ENCODE results near the gene SLC2A8.

Gene SLC2A8

DNA sequence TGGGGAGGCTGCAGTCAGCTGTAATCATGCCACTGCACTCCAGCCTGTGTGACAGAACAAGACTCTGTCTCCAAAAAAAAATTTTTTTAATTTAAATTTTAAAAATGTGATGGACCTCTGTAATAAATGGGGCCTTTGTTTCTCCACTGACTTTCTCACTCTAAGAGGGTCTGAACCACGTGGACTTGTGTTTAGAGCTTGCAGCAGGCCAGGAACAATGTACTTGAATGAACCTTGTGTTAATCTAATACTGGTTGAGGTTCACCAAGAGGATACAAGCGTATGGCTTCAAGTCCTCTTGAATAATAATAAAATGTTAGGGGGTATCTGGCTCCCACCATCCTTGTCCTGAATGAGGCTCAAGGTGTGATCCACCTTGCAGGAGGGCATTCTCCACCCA, 14.4 kb upstream of the SLC2A8 start:
- DNase-seq: no peak

DNA sequence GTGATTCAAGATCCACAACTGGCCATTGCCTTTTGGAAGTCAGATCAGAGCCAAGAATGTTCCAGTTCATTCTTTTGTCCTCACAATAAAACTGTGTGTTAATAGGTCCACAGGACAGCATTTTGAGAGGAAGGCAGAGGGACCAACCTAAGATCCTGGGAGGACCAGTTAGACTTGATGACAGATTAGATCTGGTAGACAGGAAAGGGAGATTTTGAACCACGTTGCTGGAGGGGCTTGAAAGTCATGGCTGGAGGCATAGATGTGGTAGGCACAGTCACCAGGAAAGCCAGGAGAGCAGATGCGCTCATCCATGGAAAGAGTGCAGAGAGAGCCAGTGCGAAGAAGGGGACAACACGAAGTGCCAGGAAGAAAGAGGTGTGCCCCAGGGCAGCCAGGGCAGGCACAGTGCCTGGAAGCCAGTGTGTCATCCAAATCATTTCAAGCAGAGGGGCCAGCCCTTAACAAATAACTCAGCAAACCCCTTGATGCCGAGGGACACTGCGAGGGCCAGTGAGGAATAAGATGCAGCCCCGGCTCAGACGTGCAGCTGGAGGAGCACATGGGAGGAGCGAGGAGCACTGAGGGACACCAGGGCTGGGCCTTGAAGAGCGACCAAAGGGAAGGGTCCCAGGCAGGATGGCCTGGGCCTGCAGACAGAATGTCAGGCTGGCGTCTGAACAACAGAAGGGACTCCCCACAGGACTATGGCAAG, 12.8 kb upstream of the SLC2A8 start:
- no peak for DNase-seq

DNA sequence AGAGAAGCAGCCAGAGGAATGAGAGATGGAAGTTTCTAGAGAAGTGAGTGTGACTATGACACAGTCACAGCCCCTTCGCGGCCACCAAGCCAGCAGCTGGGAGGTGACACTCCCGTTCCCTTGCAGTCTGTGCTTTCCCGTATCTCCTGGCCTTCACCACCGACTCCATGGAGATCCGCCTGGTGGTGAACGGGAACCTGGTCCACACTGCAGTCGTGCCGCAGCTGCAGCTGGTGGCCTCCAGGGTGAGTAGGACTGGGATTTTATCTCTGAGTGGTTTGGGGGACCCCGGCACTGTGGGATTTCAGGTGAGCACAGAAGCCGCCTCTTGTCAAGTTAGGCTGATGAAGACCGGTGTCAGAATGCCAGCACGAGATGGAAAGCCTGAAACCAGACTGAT, 12.1 kb upstream of the SLC2A8 start:
- DNase-seq: no peak

DNA sequence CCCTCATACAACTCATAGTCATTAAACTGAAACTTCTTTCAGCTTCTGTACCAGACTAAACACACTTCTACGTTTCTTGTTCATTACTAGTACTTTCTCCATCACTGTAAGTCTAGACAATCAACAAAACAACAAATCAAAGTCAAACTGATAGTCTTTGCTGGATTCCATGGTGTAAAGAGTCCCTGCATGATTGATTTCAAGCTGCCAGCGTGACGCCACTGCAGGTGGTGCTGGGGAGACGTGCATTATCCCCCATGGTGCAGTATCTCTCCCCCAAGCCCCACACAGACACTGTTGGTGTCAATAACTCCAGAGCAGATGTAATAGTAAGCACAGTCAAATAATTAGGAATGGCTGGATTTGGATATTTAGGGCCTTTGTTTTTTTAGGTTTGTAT, 10.7 kb upstream of the SLC2A8 start:
- no peak for DNase-seq

DNA sequence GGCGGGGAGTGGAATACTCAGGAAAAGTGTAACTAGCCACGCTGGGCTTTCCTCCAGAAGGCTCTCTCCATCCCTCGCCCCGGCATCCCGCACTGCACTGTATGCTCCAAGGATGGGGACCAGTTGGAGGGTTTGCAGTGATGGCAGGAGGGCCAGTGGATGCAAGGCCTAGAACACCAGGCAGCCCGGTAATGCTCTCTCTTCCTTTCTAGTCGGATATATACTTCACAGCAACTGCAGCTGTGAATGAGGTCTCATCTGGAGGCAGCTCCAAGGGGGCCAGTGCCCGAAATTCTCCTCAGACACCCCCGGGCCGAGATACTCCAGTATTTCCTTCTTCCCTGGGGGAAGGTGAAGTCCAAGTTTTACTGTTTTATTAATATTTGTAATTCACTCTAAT, 10.0 kb upstream of the SLC2A8 start:
- DNase-seq: no peak

DNA sequence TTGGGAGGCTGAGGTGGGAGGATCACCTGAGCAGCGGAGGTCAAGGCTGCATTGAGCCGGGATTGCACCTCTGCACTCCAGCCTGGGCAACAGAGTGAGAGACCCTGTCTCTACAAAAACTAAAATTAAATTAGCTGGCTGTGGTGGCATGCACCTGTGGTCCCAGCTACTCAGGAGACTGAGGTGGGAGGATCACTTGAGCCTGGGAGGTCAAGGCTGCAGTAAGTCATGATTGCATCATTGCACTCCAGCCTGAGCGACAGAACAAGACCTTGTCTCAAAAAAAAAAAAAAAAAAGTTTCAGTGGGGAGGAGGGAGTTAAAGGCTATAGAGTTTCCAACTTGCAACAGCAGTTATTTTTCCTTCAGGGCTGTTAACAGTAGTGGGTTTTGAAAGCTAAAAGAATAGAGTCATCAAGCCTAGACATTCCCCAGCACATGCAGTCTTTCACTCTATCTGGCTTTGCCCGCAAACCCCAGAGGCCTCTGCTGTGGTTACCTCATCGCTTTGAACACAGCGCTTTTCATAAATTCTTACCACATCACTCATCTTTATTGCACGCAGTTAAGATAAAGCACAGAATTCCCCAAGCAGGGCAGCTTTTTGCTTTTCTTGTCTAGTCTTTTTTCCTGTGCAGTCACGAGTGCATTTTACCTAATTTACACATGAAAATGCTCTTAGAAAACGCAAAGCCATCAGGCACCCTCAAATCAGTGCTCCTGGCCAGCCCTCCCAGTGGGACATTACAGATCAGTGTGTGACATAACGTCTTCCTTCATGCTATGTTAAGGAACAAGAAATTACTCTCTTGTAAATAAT, 8.7 kb upstream of the SLC2A8 start:
- DNase-seq: no peak

DNA sequence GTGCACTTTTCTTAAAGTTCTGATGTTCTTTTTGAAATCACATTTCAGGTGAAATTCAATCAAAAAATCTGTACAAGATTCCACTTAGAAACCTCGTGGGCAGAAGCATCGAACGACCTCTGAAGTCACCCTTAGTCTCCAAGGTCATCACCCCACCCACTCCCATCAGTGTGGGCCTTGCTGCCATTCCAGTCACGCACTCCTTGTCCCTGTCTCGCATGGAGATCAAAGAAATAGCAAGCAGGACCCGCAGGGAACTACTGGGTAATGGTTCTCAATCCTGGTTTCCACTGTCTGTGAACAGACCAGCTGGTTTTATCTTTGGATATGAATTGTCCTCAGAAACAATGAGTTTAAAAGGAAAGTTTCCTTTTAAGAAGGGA, 8.1 kb upstream of the SLC2A8 start:
- DNase-seq: no peak

DNA sequence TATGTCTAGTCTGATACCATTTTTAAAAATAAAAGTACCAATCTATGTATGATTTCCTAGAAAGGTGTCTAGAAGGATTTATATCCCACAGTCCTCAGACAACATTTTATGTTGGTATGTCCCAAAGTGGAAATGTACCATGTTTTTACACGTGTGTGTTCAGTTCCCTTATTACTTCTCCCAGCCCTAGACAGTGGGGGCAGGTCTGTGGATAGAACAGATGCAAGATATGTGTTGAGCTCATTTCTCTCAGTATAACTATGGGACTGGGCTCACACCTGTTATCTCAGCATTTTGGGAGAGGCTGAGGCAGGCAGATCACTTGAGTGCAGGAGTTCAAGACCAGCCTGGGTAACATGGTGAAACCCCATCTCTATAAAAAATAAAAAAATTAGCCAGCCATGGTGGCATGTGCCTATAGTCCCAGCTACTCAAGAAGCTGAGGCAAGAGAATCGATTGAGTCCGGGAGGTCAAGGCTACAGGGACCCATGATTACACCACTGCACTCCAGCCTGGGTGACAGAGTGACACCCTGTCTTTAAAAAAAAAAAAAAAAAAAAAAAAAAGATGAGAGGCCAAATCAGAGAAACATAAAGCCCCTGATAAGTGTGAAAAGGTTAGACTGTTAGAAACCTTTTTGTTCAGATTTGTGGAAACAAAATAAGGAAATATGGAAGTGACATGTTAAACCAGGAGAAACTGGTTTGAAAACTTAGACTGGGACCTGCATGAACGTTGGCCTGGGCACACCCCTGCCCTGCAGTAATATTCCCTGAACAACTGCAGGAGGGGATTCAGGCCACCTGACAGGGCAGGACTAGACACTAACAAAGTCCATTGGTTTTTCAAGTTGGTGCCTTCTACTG, 7.4 kb upstream of the SLC2A8 start:
- no peak for DNase-seq

DNA sequence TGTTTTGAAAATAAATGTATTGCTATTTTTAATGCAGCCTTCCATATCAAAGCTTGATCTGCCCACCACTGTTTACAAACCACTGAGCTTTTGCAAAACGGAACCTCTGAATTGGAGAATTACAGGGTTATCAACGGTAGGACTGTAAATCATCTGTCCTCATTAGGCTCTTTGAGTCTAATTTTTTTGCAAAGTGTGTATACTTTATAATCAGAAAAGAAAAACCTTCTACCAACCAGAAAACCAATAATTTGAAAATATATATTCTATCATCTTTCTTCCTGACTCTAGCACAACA, 6.8 kb upstream of the SLC2A8 start:
- DNase-seq: no peak

DNA sequence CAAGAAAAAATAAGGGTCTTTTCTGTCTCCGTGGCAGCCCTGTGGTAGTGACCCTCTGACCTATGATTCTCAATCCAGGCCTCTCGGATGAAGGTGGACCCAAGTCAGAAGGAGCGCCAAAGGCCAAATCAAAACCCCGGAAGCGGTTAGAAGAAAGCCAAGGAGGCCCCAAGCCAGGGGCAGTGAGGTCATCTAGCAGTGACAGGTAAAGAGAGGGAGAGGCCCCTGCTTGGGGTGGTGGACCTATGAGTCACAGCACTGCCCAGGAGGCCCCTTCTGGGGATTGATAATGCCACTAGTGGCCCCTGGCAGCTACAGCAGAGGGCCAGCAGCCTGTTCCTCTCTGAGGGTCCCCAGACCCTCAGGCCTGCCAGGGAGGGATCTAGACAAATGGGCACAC, 6.4 kb upstream of the SLC2A8 start:
- no peak for DNase-seq

DNA sequence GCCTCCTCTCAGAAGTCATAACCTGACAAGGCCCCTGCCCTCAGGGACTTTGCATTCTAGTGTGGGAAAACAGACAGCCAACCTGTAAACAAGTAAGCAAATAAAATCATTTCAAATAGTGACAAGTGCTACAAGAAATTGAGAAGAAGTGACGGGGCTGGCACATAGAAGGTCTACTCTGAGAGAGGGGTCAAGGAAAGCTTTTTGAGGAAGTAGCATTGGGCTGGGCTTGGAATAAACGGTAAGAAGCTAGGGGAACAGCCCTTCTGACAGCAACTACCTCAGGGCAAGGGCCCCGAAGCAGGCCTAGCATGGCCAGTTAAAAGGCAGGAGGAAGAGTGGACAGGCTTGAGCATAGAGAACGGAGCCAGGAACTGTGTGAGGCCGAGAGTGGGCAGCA, 4.8 kb upstream of the SLC2A8 start:
- DNase-seq: no peak

DNA sequence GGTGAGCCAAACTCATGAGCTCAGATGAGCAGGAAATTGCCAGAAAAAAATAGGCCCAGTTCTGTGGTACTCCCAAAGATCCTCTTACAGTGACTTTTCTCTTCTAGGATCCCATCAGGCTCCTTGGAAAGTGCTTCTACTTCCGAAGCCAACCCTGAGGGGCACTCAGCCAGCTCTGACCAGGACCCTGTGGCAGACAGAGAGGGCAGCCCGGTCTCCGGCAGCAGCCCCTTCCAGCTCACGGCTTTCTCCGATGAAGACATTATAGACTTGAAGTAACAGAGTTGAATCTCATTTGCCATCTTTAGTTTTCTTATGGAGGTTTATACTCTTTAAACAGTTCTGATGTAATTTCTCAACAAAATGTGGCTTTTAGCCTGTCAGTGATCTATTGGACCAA, 4.0 kb upstream of the SLC2A8 start:
- no peak for DNase-seq

DNA sequence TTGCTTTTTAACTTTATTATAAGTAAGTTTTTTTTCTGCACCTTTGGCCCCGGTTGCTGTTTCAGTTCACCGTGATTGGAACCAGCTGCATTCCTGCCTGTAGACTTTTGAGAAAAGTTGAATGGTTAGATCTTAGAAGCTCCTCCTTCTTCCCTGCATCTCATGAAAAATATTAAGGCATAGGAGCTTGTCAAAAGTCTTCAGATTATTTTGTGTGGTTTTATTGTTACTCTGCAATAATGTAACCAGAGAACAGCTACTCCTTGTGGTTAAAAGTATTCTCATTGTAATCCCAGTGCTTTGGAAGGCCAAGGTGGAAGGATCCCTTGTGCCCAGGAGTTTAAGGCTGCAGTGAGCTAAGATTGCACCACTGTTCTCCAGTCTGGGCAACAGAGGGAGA, 3.3 kb upstream of the SLC2A8 start:
- DNase-seq: no peak

DNA sequence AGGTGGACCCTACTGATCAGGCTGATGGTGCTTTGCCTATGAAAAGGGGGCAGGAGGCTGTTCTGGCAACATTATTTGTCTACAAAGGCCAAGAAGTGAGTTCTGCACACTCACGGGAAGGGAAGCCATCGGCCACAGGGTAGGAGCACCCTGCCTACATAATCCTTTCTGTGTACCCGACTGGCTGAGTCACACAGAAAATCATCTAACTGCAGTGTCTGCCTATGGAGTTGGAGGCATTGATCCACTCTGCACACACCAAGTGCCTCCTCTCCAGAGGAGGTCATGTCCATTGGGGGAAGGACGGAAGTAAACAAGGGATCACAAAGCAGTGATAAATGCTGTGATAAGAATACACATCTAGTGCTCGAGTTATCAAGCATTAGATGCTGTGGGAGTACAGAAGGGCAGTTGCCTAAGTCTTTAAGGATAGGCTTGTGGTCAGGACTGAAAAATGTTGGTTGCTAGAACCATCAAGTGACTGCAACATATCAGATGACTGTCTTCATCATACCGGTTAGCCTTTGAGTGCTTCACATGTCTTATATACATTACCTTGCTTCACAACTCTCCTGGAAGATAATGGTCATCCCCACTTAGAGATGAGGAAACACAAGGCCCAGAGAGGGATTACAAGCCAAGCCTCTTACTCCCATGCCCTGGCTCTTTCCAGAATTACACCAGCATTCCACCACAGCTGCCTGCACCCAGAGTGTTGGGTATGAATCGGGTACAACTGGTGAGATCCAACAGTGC, 1.3 kb upstream of the SLC2A8 start:
- DNase-seq: no peak

DNA sequence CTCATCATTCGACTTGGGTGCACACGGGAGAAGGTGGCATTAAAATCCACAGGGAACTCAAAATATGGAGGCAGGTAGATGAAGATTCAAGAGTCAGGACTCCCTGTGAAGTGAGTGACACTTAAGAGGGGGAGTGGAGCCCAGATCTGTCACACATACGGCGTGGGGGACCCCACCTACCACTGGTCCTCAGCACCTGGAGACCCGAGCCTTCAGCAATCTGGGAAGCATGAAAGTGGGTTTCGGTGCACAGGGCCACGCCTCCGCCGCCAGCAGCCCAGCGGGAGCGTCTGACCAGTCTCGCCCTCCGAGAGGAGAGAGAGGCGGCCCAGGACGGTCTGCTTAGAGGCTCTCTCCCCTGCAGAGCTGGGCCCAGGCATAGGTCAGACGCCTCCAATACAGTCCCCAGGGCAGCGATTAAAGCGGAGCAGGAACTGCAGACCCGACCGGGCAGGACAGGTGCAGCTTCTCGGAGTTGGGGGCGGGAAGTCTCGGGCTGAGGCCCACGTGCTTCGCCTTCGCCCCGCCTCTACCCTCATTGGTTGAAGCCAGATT, 639 bp upstream of the SLC2A8 start:
- no peak for DNase-seq

DNA sequence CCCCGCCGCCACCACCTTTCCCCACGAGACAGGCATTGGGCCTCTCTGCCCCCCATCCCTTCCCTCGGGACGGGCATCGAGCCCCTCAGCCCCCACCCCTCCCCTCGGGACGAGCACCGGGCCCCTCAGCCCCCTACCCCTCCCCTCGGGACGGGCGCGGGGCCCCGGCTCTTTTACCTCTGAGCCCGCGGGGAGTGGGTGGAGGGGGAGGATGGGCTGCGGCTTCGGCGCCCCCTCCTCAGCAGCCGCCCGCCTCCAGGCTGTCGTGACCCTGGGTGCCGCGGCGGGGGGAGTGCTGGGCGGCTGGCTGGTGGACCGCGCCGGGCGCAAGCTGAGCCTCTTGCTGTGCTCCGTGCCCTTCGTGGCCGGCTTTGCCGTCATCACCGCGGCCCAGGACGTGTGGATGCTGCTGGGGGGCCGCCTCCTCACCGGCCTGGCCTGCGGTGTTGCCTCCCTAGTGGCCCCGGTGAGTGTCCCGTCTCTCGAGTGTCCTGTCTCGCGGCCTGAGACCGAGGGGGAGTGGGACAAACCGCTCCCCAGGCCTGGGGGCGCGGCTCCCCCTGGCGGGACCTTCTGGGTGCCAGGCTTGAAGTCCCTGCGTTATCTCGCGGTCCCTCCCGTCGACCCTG, 791 bp downstream of the SLC2A8 start:
- no peak for DNase-seq

DNA sequence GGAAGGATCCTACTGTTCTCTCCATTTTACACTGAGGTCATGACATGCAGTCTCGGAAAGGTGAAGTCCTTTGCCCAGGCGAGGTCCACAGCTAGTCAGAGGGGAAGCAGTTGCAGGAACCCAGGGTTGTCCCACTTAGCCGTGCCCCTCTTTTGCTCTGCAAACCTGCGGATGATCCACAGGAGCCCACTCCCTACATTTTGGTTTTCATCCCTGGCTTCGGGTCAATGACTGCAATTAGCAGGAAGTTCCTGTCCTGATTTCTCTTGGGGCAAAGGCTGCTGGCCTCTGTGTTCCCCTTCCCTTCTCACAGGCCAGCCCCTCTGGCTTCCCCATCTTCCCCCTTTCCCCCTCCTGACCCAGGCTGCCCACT, 1.3 kb downstream of the SLC2A8 start:
- no peak for DNase-seq

DNA sequence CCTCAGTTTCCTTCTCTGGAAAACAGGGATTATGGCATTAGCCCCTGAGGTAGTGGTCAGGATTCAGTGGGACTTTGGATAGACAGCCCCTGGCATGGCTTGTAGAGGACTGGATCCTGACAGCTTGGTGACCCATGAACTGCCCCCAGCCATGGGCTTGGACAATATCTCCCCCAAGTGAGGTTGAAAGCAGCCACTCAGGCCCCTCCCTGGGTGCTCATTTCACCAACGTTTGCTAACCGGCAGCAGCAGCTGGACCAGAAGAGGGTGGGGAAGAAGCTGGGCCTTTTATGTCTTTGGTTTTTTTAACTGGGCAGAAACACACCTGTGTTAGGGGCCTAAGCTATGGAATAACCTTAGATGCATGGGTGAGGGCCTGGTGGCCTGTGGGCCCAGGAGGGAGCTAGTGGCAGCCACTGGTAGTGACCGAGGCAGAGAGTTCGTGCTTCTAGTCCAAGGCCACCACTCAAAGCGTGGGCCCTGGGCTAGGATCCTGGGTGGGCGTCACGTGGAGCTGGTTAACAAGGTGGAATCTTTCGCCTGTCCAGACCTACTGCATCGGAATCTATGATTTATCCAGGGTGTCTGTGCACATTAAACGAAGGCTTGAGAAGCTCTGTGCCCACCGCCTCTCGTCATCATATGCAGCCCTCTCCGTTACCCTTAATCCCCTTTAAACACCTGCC, 1.9 kb downstream of the SLC2A8 start:
- no peak for DNase-seq

DNA sequence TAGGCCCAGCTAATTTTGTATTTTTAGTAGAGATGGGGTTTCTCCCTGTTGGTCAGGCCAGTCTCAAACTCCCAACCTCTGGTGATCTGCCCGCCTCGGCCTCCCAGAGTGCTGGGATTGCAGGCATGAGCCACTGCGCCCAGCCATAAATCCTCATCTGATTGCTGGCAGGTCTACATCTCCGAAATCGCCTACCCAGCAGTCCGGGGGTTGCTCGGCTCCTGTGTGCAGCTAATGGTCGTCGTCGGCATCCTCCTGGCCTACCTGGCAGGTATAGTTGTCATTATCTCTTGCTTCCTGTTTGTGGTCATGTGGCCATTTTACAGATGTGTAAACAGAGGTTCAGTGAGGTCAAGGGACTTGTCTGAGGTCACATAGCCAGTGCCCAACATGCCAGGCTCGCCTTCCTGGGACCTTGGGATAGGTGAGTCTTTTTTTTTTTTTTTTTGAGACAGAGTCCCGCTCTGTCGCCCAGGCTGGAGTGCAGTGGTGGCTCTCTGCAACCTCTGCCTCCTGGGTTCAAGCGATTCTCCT, 2.8 kb downstream of the SLC2A8 start:
- no peak for DNase-seq

DNA sequence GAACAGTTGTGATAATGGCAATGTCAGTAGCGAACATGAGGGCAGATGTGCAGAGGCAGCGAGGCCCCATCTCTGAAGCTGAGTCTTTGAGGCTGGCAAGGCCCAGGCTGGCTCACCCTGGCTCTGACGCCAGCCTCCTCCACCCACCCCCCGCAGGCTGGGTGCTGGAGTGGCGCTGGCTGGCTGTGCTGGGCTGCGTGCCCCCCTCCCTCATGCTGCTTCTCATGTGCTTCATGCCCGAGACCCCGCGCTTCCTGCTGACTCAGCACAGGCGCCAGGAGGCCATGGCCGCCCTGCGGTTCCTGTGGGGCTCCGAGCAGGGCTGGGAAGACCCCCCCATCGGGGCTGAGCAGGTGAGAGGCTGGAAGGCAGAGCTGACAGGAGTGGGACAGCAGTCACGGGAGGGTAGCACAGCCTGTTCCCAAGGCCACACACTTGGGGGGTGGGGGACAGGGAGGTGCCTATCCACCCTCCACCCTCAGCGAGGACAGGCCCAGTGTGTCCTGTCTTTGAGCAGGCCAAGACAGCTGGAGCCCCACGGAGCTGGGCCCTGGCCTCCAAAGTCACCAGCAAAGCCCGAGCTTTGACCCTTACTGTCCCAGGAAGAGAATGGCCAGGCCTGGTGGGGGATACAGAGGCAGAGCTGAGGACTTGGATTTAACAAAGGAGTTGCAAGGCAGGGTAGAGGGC, 5.6 kb downstream of the SLC2A8 start:
- no peak for DNase-seq

All from DMS 273 treated with DMSO at 0.1 percent for 48 hours (cell line).